Keratinocyte (primary cell): ENCODE measurements around the gene GRIA1. TPM values are rescaled to one million over a fixed set of nuclear protein-coding genes. Genes with fewer than 3 reads are reported as not detected.
"Not testable (repeated sequence)": the region's sequence is repeated elsewhere in the genome, so short reads cannot be mapped to it uniquely, and the experiment has no call there.

Source experiments
- DNase-seq: peaks from one replicate; pipeline ENCODE4 v3.0.0-alpha.2; 2011; ENCODE audit warnings: low read depth, missing footprints, low spot score
- FAIRE-seq: peaks from 2 replicates; lab custom pipeline; 2011; peaks lifted over from hg19 to GRCh38; lab: Jason Lieb, UNC
- H2AFZ ChIP-seq: 2 replicates; pipeline ENCODE4 v1.6.0; 2012; ENCODE audit warnings: low read length, control low read depth, inconsistent platforms; ENCODE audit not compliant: control insufficient read depth
- H3K27ac ChIP-seq: 2 replicates; pipeline ENCODE4 v1.5.1; 2011; ENCODE audit warnings: low read length; ENCODE audit not compliant: control insufficient read depth, insufficient read depth
- H3K27me3 ChIP-seq: 3 replicates; pipeline ENCODE4 v1.6.0; 2011; ENCODE audit warnings: low read length; ENCODE audit not compliant: control insufficient read depth, insufficient read depth; ENCODE audit errors: extremely low read depth
- H3K36me3 ChIP-seq, 2 experiments: 2 replicates in 1 of 2; 3 replicates in 1 of 2; pipeline ENCODE4 v1.5.1; 2011; ENCODE audit warnings: low read length in 2 of 2, mild to moderate bottlenecking in 1 of 2; ENCODE audit not compliant: control insufficient read depth in 2 of 2, insufficient read depth in 2 of 2; ENCODE audit errors: extremely low read depth in 1 of 2
- H3K4me1 ChIP-seq: 3 replicates; pipeline ENCODE4 v1.5.1; 2011; ENCODE audit warnings: low read length; ENCODE audit not compliant: control insufficient read depth, insufficient read depth; ENCODE audit errors: extremely low read depth
- H3K4me2 ChIP-seq: 3 replicates; pipeline ENCODE4 v1.6.0; 2011; ENCODE audit warnings: low read depth, low read length; ENCODE audit not compliant: control insufficient read depth, insufficient read depth; ENCODE audit errors: extremely low read depth
- H3K4me3 ChIP-seq, 3 experiments: fragments of 200-600 bp in 1 of 3; sonication (generic) in 1 of 3; 2 replicates in 2 of 3; 3 replicates in 1 of 3; pipeline ENCODE4 v1.5.1; 2011 to 2016; ENCODE audit warnings: low read length in 3 of 3, mild to moderate bottlenecking in 3 of 3, control low read depth in 2 of 3, inconsistent platforms in 1 of 3, low read depth in 1 of 3, mixed read lengths in 1 of 3, mixed run types in 1 of 3, moderate library complexity in 1 of 3; ENCODE audit not compliant: control insufficient read depth in 2 of 3, insufficient read depth in 2 of 3; ENCODE audit errors: extremely low read depth in 1 of 3
- H3K79me2 ChIP-seq: 2 replicates; pipeline ENCODE4 v1.6.0; 2012; ENCODE audit warnings: low read length; ENCODE audit not compliant: control insufficient read depth, insufficient read depth
- H3K9ac ChIP-seq: 3 replicates; pipeline ENCODE4 v1.6.0; 2011; ENCODE audit warnings: low read length; ENCODE audit not compliant: control insufficient read depth, insufficient read depth; ENCODE audit errors: extremely low read depth
- H3K9me1 ChIP-seq: 3 replicates; pipeline ENCODE4 v1.6.0; 2011; ENCODE audit warnings: low read length; ENCODE audit not compliant: control insufficient read depth, insufficient read depth; ENCODE audit errors: extremely low read depth
- H3K9me3 ChIP-seq: 2 replicates; pipeline ENCODE4 v1.5.1; 2012; ENCODE audit warnings: low read depth, low read length; ENCODE audit not compliant: control insufficient read depth
- H4K20me1 ChIP-seq: 3 replicates; pipeline ENCODE4 v1.6.0; 2011; ENCODE audit warnings: low read length; ENCODE audit not compliant: control insufficient read depth, insufficient read depth; ENCODE audit errors: extremely low read depth
- EZH2 ChIP-seq: IDR thresholded peaks from one replicate; pipeline ENCODE4 v1.6.1; 2012; ENCODE audit warnings: inconsistent platforms, mild to moderate bottlenecking, low read length, moderate library complexity
- dilution Hi-C: fragments of 300-500 bp; cut with MboI; formaldehyde crosslinking; loops from one replicate; pipeline ENCODE4 v1.7.0; 2020; ENCODE audit warnings: low sequenced_read_pairs; ENCODE audit not compliant: extremely low pct_ligation_motif_present
- polyA plus RNA-seq, 5 experiments: library from polyadenylated mRNA; depleted of rRNA in 3 of 5; stranded (reverse) in 3 of 5; stranded (forward) in 1 of 5; unstranded in 1 of 5; fragments of >200 nt; gene quantifications; 1 replicate in 1 of 5; 2 replicates in 3 of 5; 3 replicates in 1 of 5; pipeline versions ENCODE4 v1.2.1 to v1.2.3, GENCODE V29; 2011 to 2012; ENCODE audit warnings: missing spikeins in 2 of 5, low read depth in 1 of 5, low replicate concordance in 1 of 5
- TF ChIP-seq, protein P1 (sequence below), 3 experiments: IDR thresholded peaks in 1 of 3; conservative IDR thresholded peaks in 1 of 3; optimal IDR thresholded peaks in 1 of 3; 2 replicates in 2 of 3; 3 replicates in 1 of 3; pipeline versions ENCODE3 to v1.5.1; 2011; ENCODE audit warnings: low read length in 3 of 3, mild to moderate bottlenecking in 3 of 3, moderate library complexity in 2 of 3, control low read depth in 1 of 3, inconsistent platforms in 1 of 3; ENCODE audit not compliant: insufficient read depth in 2 of 3; ENCODE audit errors: extremely low read depth in 1 of 3

GRIA1 gene
- polyA plus RNA-seq, 1 donor (not counting 4 experiments of a cell fraction or from before 2014, with no cell fraction given): not detected

DNA sequence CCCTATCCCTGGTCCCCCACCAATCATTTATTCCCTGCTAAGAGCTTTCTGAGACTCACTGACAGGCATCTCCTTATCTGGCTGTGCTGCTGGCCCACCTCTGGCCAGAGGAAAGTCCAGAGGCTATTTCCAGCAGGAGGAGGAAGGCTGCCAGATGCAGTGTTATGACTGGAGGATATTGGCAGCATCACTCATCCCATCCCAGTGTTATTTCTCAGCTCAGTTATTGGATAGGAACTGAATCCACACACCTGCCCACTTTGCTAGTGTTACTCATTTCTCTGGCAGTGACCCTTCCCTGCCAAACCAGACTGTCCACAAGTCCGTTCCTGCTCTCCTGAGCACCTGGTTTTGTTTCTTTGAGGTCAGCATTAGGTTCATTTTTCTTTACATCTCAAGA lies 228.2 kb downstream of the GRIA1 start:
- no peaks in the 10 kb centered on the region for H4K20me1 ChIP-seq
- dilution Hi-C loops: no loop called here
- no peak for FAIRE-seq
- H3K9me1 ChIP-seq: no peaks in the 10 kb centered on the region
- H3K27ac ChIP-seq: no peak overlapping the region
- TF ChIP-seq, protein P1, sequence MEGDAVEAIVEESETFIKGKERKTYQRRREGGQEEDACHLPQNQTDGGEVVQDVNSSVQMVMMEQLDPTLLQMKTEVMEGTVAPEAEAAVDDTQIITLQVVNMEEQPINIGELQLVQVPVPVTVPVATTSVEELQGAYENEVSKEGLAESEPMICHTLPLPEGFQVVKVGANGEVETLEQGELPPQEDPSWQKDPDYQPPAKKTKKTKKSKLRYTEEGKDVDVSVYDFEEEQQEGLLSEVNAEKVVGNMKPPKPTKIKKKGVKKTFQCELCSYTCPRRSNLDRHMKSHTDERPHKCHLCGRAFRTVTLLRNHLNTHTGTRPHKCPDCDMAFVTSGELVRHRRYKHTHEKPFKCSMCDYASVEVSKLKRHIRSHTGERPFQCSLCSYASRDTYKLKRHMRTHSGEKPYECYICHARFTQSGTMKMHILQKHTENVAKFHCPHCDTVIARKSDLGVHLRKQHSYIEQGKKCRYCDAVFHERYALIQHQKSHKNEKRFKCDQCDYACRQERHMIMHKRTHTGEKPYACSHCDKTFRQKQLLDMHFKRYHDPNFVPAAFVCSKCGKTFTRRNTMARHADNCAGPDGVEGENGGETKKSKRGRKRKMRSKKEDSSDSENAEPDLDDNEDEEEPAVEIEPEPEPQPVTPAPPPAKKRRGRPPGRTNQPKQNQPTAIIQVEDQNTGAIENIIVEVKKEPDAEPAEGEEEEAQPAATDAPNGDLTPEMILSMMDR (optimal IDR thresholded peaks at IDR 0.05 in 1 of 3, IDR thresholded peaks at IDR 0.05 in 1 of 3, conservative IDR thresholded peaks at IDR 0.05 in 1 of 3; ENCODE audit: extremely low read depth in 1 of 3, insufficient read depth in 2 of 3, low read length in 3 of 3): no peak
- no peak for TF ChIP-seq EZH2
- no peak overlapping the region for H2AFZ ChIP-seq
- H3K4me3 ChIP-seq: no peak overlapping the region
- no peak for DNase-seq
- no peak overlapping the region for H3K4me2 ChIP-seq
- H3K27me3 ChIP-seq: no peaks in the 10 kb centered on the region
- no peaks in the 10 kb centered on the region for H3K9me3 ChIP-seq
- no peaks in the 10 kb centered on the region for H3K4me1 ChIP-seq
- H3K36me3 ChIP-seq: no peaks in the 10 kb centered on the region
- H3K9ac ChIP-seq: no peak overlapping the region
- H3K79me2 ChIP-seq: no peaks in the 10 kb centered on the region

DNA sequence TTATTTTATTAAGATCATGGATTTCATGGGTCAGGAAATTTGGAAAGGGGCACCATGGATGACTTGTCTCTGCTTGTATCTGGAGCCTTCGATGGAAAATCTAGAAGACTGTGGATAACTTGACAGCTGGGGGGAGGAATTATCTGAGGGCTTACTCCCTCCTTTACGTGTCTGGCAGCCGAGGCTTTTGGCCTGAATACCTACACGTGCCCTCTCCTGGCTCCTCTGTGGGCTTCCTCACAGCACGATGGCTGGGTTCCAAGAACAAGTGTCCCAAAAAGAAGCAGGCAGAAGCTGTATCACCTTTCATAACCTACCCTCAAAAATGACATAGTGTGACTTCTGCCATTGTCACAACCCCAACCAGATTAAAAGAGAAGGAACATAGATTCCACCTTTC lies 228.9 kb downstream of the GRIA1 start:
- H2AFZ ChIP-seq: no peak overlapping the region
- H3K4me1 ChIP-seq: no peaks in the 10 kb centered on the region
- TF ChIP-seq, protein P1 (optimal IDR thresholded peaks at IDR 0.05 in 1 of 3, IDR thresholded peaks at IDR 0.05 in 1 of 3, conservative IDR thresholded peaks at IDR 0.05 in 1 of 3; ENCODE audit: extremely low read depth in 1 of 3, insufficient read depth in 2 of 3, low read length in 3 of 3): no peak
- TF ChIP-seq EZH2: no peak
- no peaks in the 10 kb centered on the region for H3K9me3 ChIP-seq
- H3K27ac ChIP-seq: no peak overlapping the region
- no peaks in the 10 kb centered on the region for H4K20me1 ChIP-seq
- no peak overlapping the region for H3K4me3 ChIP-seq
- dilution Hi-C loops: no loop called here
- DNase-seq: no peak
- no peak for FAIRE-seq
- H3K4me2 ChIP-seq: no peak overlapping the region
- H3K27me3 ChIP-seq: no peaks in the 10 kb centered on the region
- H3K79me2 ChIP-seq: no peaks in the 10 kb centered on the region
- H3K36me3 ChIP-seq: no peaks in the 10 kb centered on the region
- no peaks in the 10 kb centered on the region for H3K9me1 ChIP-seq
- no peak overlapping the region for H3K9ac ChIP-seq

DNA sequence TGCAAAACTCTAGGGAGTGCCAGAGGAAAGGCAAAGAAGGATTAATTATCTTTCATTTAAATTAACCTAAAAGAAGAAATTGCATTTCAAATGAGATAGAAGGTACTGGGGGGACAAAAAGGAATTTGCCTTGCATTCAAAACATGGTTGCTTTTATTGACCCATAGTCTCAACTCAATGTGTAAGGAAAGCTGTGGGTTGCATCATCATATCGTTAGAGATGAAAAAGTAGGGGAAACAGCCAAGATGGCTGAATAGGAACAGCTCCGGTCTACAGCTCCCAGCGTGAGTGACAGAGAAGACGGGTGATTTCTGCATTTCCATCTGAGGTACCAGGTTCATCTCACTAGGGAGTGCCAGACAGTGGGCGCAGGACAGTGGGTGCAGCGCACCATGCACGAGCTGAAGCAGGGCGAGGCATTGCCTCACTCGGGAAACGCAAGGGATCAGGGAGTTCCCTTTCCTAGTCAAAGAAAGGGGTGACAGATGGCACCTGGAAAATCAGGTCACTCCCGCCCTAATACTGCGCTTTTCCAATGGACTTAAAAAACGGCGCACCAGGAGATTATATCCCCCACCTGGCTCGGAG lies 232.6 kb downstream of the GRIA1 start:
- DNase-seq, H3K79me2 ChIP-seq, H3K9me3 ChIP-seq, H3K27ac ChIP-seq, FAIRE-seq, H2AFZ ChIP-seq, H4K20me1 ChIP-seq, H3K27me3 ChIP-seq, H3K9me1 ChIP-seq, dilution Hi-C loops, H3K4me2 ChIP-seq, H3K9ac ChIP-seq, H3K4me1 ChIP-seq, H3K36me3 ChIP-seq, H3K4me3 ChIP-seq: not testable (repeated sequence)
